OCI-LY7 (cell line): ENCODE results near the gene VOPP1. TPM values are rescaled to one million over a fixed set of nuclear protein-coding genes. Genes with fewer than 3 reads are reported as not detected.

ENCODE experiments used
- BruUV-seq: library from RNA; stranded (reverse); fragments of 400-500 nt; replicated peaks from 2 replicates; lab custom pipeline; 2021; lab: Mats Ljungman, UMichigan
- CTCF ChIA-PET: fragments of 300-600 bp; sonication (Branson Sonifier 250); formaldehyde crosslinking; loops from one replicate; lab custom pipeline; 2022; ENCODE audit warnings: antibody characterized with exemption; ENCODE audit not compliant: unreplicated experiment; lab: Charles Lee
- POLR2A ChIA-PET: fragments of 300-600 bp; sonication (Branson Sonifier 250); formaldehyde crosslinking; loops from one replicate; lab custom pipeline; 2022; ENCODE audit warnings: antibody characterized with exemption; lab: Charles Lee
- DNase-seq: peaks from one replicate; pipeline ENCODE4 v3.0.0-alpha.2; 2015; ENCODE audit warnings: low spot score
- H2AFZ ChIP-seq: fragments of 200-600 bp; sonication (generic), shearing (Covaris generic); 2 replicates; pipeline ENCODE4 v1.6.1; 2014; ENCODE audit warnings: mild to moderate bottlenecking, antibody characterized with exemption, low read length, moderate library complexity
- H3K27ac ChIP-seq: fragments of 200-600 bp; sonication (generic); 2 replicates; pipeline ENCODE4 v1.5.1; 2014; ENCODE audit warnings: mixed run types, low read depth, mild to moderate bottlenecking, moderate library complexity, low read length, inconsistent platforms; ENCODE audit not compliant: poor library complexity, severe bottlenecking
- H3K36me3 ChIP-seq: fragments of 200-600 bp; sonication (generic); 2 replicates; pipeline ENCODE4 v1.6.1; 2014; ENCODE audit warnings: mild to moderate bottlenecking, antibody characterized with exemption, low read length, moderate library complexity, mixed read lengths; ENCODE audit not compliant: insufficient read depth
- H3K4me1 ChIP-seq: fragments of 200-600 bp; sonication (generic); 2 replicates; pipeline ENCODE4 v1.5.1; 2014; ENCODE audit warnings: mild to moderate bottlenecking, low read length; ENCODE audit not compliant: insufficient read depth, poor library complexity, severe bottlenecking
- H3K4me2 ChIP-seq: fragments of 200-600 bp; sonication (generic); 2 replicates; pipeline ENCODE4 v1.6.1; 2014; ENCODE audit warnings: mild to moderate bottlenecking, low read length
- H3K4me3 ChIP-seq: fragments of 200-600 bp; sonication (generic); 2 replicates; pipeline ENCODE4 v1.5.1; 2014; ENCODE audit warnings: mild to moderate bottlenecking, low read depth, low read length; ENCODE audit not compliant: poor library complexity, severe bottlenecking
- H3K79me2 ChIP-seq: fragments of 200-600 bp; sonication (generic); 2 replicates; pipeline ENCODE4 v1.6.1; 2016; ENCODE audit warnings: low read depth, mild to moderate bottlenecking, low read length, moderate library complexity, mixed read lengths; ENCODE audit not compliant: insufficient read depth
- H3K9me2 ChIP-seq: fragments of 200-600 bp; sonication (generic); 2 replicates; pipeline ENCODE4 v1.6.1; 2016; ENCODE audit warnings: mild to moderate bottlenecking, low read length, mixed read lengths; ENCODE audit not compliant: insufficient read depth
- H3K9me3 ChIP-seq: fragments of 200-600 bp; sonication (generic); 2 replicates; pipeline ENCODE4 v1.6.1; 2014; ENCODE audit warnings: mild to moderate bottlenecking, mixed run types, low read length, mixed read lengths
- H4K20me1 ChIP-seq: fragments of 200-600 bp; sonication (generic); 2 replicates; pipeline ENCODE4 v1.6.1; 2014; ENCODE audit warnings: mild to moderate bottlenecking, antibody characterized with exemption, low read length, moderate library complexity, mixed read lengths; ENCODE audit not compliant: insufficient read depth
- CTCF ChIP-seq: fragments of 200-600 bp; sonication (generic); conservative IDR thresholded peaks from 2 replicates; pipeline ENCODE4 v1.5.1; 2014; ENCODE audit warnings: mild to moderate bottlenecking, antibody characterized with exemption, low read length, moderate library complexity, mixed read lengths
- EZH2phosphoT487 ChIP-seq: fragments of 200-600 bp; sonication (generic); IDR thresholded peaks from 2 replicates; pipeline ENCODE4 v1.6.1; 2018; ENCODE audit warnings: low read depth, borderline replicate concordance, mild to moderate bottlenecking, mixed run types, antibody characterized with exemption, low read length, moderate library complexity, mixed read lengths
- intact Hi-C: fragments of 100-400 bp; cut with micrococcal nuclease; formaldehyde crosslinking; loops from one replicate; pipeline ENCODE4 v1.10.0; 2022; ENCODE audit not compliant: unreplicated experiment
- total RNA-seq, 2 experiments: library from RNA; depleted of rRNA in 1 of 2; stranded (reverse); fragments of >200 nt in 1 of 2; shearing (Covaris generic) in 1 of 2; gene quantifications; 2 replicates each; pipeline ENCODE4 v1.2.3, GENCODE V29; 2014 to 2022

VOPP1 gene
- total RNA-seq, 2 experiments from 2014 or later = 68.8 to 72.1 TPM

GRCh38 chr7:55478700-55479099 lies 93.6 kb downstream of the VOPP1 start:
- Histone ChIP-seq H2AFZ (no peak overlapping the region), H3K27ac (no peak overlapping the region), H3K4me3 (no peak overlapping the region), H3K9me3 (no peaks in the 10 kb centered on the region), H4K20me1 (no peaks in the 10 kb centered on the region), H3K4me1 (no peaks in the 10 kb centered on the region), H3K4me2 (no peak overlapping the region), H3K79me2 (no peaks in the 10 kb centered on the region), H3K9me2 (no peaks in the 10 kb centered on the region), H3K36me3 (peaks cover 33% of the 10 kb centered on the region)
- ChIA-PET POLR2A (no interaction called here), CTCF (no interaction called here)
- no TSS peak for BruUV-seq
- intact Hi-C loops = no loop called here
- no peak for DNase-seq
- TF ChIP-seq CTCF (no peak), EZH2phosphoT487 (no peak)

- H3K9me2 ChIP-seq = no peaks in the 10 kb centered on the region
- no peaks in the 10 kb centered on the region for H3K4me1 ChIP-seq
- POLR2A ChIA-PET = no interaction called here
- CTCF ChIA-PET = no interaction called here
- H2AFZ ChIP-seq = no peak overlapping the region
- H4K20me1 ChIP-seq = no peaks in the 10 kb centered on the region
- H3K27ac ChIP-seq = no peak overlapping the region
- no peak overlapping the region for H3K4me3 ChIP-seq
- intact Hi-C loops = no loop called here
- DNase-seq = no peak
- no TSS peak for BruUV-seq
- TF ChIP-seq CTCF (no peak), EZH2phosphoT487 (no peak)
- H3K9me3 ChIP-seq = no peaks in the 10 kb centered on the region
- peaks cover 26% of the 10 kb centered on the region for H3K36me3 ChIP-seq
- no peak overlapping the region for H3K4me2 ChIP-seq
- H3K79me2 ChIP-seq = no peaks in the 10 kb centered on the region
These were observed 94.4 kb downstream of the VOPP1 start for GRCh38 chr7:55477781-55478374.
